Astrocyte of the hippocampus (primary cell): ENCODE results near the gene PNMA6F.
"Not testable (repeated sequence)": the region's sequence is repeated elsewhere in the genome, so short reads cannot be mapped to it uniquely, and the experiment has no call there.

Experiments
- DNase-seq: peaks from one replicate; pipeline ENCODE4 v3.0.0; 2011; ENCODE audit warnings: low read depth, low spot score

Gene PNMA6F

GRCh38 chrX:153303276-153304262, 18.0 kb downstream of the PNMA6F start:
- no peak for DNase-seq

- no peak for DNase-seq
Measured at GRCh38 chrX:153302796-153303195, 18.8 kb downstream of the PNMA6F start.

- DNase-seq, result no peak
Measured at GRCh38 chrX:153301746-153302145, 19.8 kb downstream of the PNMA6F start.

GRCh38 chrX:153299855-153300254, 21.7 kb downstream of the PNMA6F start:
- DNase-seq, result no peak

GRCh38 chrX:153297376-153297775, 24.2 kb downstream of the PNMA6F start:
- no peak for DNase-seq

GRCh38 chrX:153293485-153294071, 28.0 kb downstream of the PNMA6F start:
- not testable (repeated sequence) for DNase-seq

GRCh38 chrX:153288807-153289206, 32.8 kb downstream of the PNMA6F start:
- DNase-seq, result not testable (repeated sequence)

GRCh38 chrX:153285678-153286077, 35.9 kb downstream of the PNMA6F start:
- DNase-seq, result not testable (repeated sequence)

- DNase-seq, result not testable (repeated sequence)
Measured at GRCh38 chrX:153283982-153284381, 37.6 kb downstream of the PNMA6F start.

GRCh38 chrX:153281784-153282183, 39.8 kb downstream of the PNMA6F start:
- not testable (repeated sequence) for DNase-seq

GRCh38 chrX:153279304-153279703, 42.3 kb downstream of the PNMA6F start:
- DNase-seq, result not testable (repeated sequence)

GRCh38 chrX:153276049-153276448, 45.5 kb downstream of the PNMA6F start:
- DNase-seq, result not testable (repeated sequence)

GRCh38 chrX:153275418-153275817, 46.1 kb downstream of the PNMA6F start:
- not testable (repeated sequence) for DNase-seq

- DNase-seq, result not testable (repeated sequence)
Measured at GRCh38 chrX:153272584-153272983, 49.0 kb downstream of the PNMA6F start.

GRCh38 chrX:153272070-153272469, 49.5 kb downstream of the PNMA6F start:
- DNase-seq, result not testable (repeated sequence)
